HL-60 (cell line): ENCODE results near the gene SMYD1.

Source experiments
- DNase-seq, 2 experiments: peaks; one replicate each; pipeline ENCODE4 v3.0.0-alpha.2; 2010 to 2020; ENCODE audit warnings: low read depth in 1 of 2, low spot score in 1 of 2
- H3K27ac ChIP-seq: fragments of 250-450 bp; sonication (Bioruptor Pico); replicated peaks from 2 replicates; pipeline ENCODE4 v1.5.1; 2020; ENCODE audit warnings: mild to moderate bottlenecking, moderate library complexity
- H3K27me3 ChIP-seq: fragments of 250-450 bp; sonication (Bioruptor Pico); 2 replicates; pipeline ENCODE4 v1.5.1; 2021; ENCODE audit warnings: mild to moderate bottlenecking, moderate library complexity; ENCODE audit not compliant: insufficient read depth, poor library complexity, severe bottlenecking
- H3K4me3 ChIP-seq: replicated peaks from 2 replicates; pipeline ENCODE4 v1.5.1; 2011; ENCODE audit warnings: mild to moderate bottlenecking, control low read depth, low read length; ENCODE audit not compliant: insufficient read depth
- GABPA ChIP-seq: IDR thresholded peaks from 2 replicates; pipeline ENCODE4 v1.6.1; 2012; ENCODE audit warnings: low read depth
- POLR2AphosphoS5 ChIP-seq: IDR thresholded peaks from 2 replicates; pipeline ENCODE4 v1.6.1; 2012; ENCODE audit warnings: low read depth
- SPI1 ChIP-seq: IDR thresholded peaks from 2 replicates; pipeline ENCODE4 v1.6.1; 2012; ENCODE audit warnings: low read depth, mild to moderate bottlenecking, borderline replicate concordance
- TF ChIP-seq, protein P1 (sequence below): IDR thresholded peaks from one replicate; pipeline ENCODE4 v1.5.1; 2011; ENCODE audit warnings: low read length, control low read depth, inconsistent platforms; ENCODE audit not compliant: insufficient read depth
- TF ChIP-seq, protein P2 (sequence below): IDR thresholded peaks from 2 replicates; pipeline ENCODE4 v1.6.1; 2012; ENCODE audit warnings: low read depth; ENCODE audit not compliant: insufficient replicate concordance

The SMYD1 gene

DNA sequence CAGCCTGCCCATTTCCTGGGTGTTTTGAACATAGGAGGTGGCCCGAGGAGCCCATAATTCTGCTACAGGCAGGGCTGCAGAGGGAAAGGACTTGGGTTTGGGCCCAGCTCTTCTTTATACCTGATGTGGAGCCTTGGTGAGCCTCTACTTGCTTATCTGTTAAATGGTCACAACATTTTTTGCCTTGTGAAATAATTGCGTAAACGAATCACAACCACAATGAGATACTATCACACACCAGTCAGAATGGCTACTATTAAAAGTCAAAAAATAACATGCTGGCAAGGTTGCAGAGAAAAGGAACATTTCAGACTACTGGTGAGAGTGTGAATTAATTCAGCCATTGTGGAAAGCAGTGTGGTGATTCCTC, 64.4 kb downstream of the SMYD1 start:
- no peaks in the 10 kb centered on the region for H3K27me3 ChIP-seq
- no peak for DNase-seq
- no peak overlapping the region for H3K27ac ChIP-seq
- H3K4me3 ChIP-seq: no peak overlapping the region
- TF ChIP-seq, protein P1, sequence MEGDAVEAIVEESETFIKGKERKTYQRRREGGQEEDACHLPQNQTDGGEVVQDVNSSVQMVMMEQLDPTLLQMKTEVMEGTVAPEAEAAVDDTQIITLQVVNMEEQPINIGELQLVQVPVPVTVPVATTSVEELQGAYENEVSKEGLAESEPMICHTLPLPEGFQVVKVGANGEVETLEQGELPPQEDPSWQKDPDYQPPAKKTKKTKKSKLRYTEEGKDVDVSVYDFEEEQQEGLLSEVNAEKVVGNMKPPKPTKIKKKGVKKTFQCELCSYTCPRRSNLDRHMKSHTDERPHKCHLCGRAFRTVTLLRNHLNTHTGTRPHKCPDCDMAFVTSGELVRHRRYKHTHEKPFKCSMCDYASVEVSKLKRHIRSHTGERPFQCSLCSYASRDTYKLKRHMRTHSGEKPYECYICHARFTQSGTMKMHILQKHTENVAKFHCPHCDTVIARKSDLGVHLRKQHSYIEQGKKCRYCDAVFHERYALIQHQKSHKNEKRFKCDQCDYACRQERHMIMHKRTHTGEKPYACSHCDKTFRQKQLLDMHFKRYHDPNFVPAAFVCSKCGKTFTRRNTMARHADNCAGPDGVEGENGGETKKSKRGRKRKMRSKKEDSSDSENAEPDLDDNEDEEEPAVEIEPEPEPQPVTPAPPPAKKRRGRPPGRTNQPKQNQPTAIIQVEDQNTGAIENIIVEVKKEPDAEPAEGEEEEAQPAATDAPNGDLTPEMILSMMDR: no peak
- TF ChIP-seq POLR2AphosphoS5 (no peak), GABPA (no peak), SPI1 (no peak)
- TF ChIP-seq, protein P2, sequence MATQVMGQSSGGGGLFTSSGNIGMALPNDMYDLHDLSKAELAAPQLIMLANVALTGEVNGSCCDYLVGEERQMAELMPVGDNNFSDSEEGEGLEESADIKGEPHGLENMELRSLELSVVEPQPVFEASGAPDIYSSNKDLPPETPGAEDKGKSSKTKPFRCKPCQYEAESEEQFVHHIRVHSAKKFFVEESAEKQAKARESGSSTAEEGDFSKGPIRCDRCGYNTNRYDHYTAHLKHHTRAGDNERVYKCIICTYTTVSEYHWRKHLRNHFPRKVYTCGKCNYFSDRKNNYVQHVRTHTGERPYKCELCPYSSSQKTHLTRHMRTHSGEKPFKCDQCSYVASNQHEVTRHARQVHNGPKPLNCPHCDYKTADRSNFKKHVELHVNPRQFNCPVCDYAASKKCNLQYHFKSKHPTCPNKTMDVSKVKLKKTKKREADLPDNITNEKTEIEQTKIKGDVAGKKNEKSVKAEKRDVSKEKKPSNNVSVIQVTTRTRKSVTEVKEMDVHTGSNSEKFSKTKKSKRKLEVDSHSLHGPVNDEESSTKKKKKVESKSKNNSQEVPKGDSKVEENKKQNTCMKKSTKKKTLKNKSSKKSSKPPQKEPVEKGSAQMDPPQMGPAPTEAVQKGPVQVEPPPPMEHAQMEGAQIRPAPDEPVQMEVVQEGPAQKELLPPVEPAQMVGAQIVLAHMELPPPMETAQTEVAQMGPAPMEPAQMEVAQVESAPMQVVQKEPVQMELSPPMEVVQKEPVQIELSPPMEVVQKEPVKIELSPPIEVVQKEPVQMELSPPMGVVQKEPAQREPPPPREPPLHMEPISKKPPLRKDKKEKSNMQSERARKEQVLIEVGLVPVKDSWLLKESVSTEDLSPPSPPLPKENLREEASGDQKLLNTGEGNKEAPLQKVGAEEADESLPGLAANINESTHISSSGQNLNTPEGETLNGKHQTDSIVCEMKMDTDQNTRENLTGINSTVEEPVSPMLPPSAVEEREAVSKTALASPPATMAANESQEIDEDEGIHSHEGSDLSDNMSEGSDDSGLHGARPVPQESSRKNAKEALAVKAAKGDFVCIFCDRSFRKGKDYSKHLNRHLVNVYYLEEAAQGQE: no peak

DNA sequence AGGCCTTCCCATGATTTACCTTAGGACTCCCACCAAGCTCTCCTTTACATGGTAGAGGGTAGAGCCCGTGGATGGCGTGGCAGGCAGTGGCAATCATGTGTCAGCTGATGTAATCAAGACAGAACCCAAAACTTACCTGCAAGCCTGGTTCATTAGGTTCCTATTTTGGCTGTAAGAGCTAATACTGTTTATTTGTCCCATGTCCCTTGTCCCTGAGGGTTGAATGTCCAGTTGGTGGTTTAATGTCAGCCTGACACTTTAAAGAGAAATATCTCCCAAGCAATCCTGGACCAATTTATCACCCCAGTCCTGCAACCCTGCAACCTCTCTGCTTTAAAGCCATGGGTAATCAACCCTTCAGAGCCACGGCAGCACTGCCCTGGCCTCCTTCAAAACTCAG, 66.2 kb downstream of the SMYD1 start:
- DNase-seq: no peak
- TF ChIP-seq POLR2AphosphoS5 (no peak), SPI1 (no peak), GABPA (no peak)
- TF ChIP-seq, protein P2: no peak
- TF ChIP-seq, protein P1: no peak
- H3K27me3 ChIP-seq: no peaks in the 10 kb centered on the region
- H3K27ac ChIP-seq: no peak overlapping the region
- no peak overlapping the region for H3K4me3 ChIP-seq

DNA sequence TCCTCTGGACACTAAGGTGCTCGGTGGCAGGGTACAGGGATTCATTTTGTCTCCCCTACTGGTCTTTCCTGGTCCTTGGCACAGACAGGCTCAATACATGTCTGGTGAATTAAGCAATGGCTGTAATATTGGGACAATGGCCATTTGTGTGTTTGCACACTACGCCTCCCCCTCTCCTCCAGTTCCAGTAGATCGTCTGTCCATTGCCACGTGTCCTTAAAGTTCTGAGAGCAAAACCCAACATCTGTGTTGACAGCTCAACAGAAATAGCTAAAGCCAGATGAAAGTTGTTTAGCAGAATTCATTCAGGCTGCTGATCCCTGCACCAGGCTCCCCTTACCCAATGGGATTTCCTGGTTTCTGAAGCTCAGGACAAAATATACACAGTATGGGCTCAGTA, 69.2 kb downstream of the SMYD1 start:
- H3K27ac ChIP-seq: no peak overlapping the region
- no peak overlapping the region for H3K4me3 ChIP-seq
- no peak for DNase-seq
- no peak for TF ChIP-seq GABPA
- H3K27me3 ChIP-seq: no peaks in the 10 kb centered on the region

DNA sequence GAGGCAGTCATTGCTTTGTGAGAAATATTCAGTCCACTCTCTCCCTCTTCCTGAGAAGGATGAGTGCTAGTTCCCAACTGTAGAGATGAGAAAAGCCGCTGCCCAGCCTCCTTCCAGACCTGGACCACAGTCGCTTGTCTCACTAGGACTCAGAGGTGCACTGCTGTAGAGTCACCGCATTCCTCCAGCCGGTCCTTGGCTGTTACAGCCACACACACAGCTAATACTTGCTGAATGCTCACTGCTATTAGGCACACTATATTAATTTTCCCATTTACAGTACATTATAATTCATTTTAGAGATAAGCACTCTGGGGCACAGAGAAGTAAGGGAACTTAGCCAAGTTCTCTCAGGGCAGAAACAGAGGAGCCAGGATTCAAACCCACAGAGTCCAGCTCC, 70.2 kb downstream of the SMYD1 start:
- DNase-seq: no peak
- H3K27me3 ChIP-seq: no peaks in the 10 kb centered on the region
- H3K4me3 ChIP-seq: no peak overlapping the region
- TF ChIP-seq, protein P1: no peak
- TF ChIP-seq SPI1: no peak
- TF ChIP-seq, protein P2: no peak
- TF ChIP-seq POLR2AphosphoS5: no peak
- TF ChIP-seq GABPA: no peak
- H3K27ac ChIP-seq: no peak overlapping the region
